Stimulated activated CD8-positive, alpha-beta memory T cell treated with anti-CD3 and anti-CD28 coated beads, Interleukin-15, amount 100 ng/mL, for 48 hours (primary cell): ENCODE data around the gene WDR6.

Experiments used
- DNase-seq, 2 donors: peaks; one replicate each; pipeline ENCODE4 v3.0.0-alpha.2; 2020; ENCODE audit warnings: low read depth in 2 of 2

The WDR6 gene

GRCh38 chr3:49007068-49007770 is at the start of gene WDR6:
TSS of gene WDR6 (plus strand) at chr3:49007391. CDS start at chr3:49007432, 41 bp downstream.
- peak; percentile 95 to 99 for DNase-seq

GRCh38 chr3:48960841-48961413 is 46.3 kb upstream of the WDR6 start:
- no peak for DNase-seq

- DNase-seq, result no peak
These were observed 44.9 kb upstream of the WDR6 start for GRCh38 chr3:48962340-48962739.

GRCh38 chr3:48962939-48963338 is 44.3 kb upstream of the WDR6 start:
- DNase-seq, result no peak

- DNase-seq, result no peak
These were observed 43.6 kb upstream of the WDR6 start for GRCh38 chr3:48963591-48963990.

GRCh38 chr3:48966367-48966766 is 40.8 kb upstream of the WDR6 start:
- DNase-seq, result no peak

GRCh38 chr3:48966876-48967361 is 40.3 kb upstream of the WDR6 start:
- DNase-seq, result no peak

- no peak for DNase-seq
These were observed 36.6 kb upstream of the WDR6 start for GRCh38 chr3:48970586-48970985.

- no peak for DNase-seq
These were observed 32.9 kb upstream of the WDR6 start for GRCh38 chr3:48974076-48974864.

GRCh38 chr3:48979451-48979850 is 27.7 kb upstream of the WDR6 start:
- DNase-seq, result no peak

- DNase-seq, result no peak
These were observed 26.9 kb upstream of the WDR6 start for GRCh38 chr3:48980295-48980694.

GRCh38 chr3:48982016-48982415 is 25.2 kb upstream of the WDR6 start:
- no peak for DNase-seq

GRCh38 chr3:48982686-48983085 is 24.5 kb upstream of the WDR6 start:
- DNase-seq, result no peak

- DNase-seq, result no peak
These were observed 24.1 kb upstream of the WDR6 start for GRCh38 chr3:48983096-48983495.

- no peak for DNase-seq
These were observed 22.5 kb upstream of the WDR6 start for GRCh38 chr3:48984663-48985062.

GRCh38 chr3:48985831-48986376 is 21.3 kb upstream of the WDR6 start:
- no peak for DNase-seq

- DNase-seq, result no peak
These were observed 17.9 kb upstream of the WDR6 start for GRCh38 chr3:48989126-48989795.

- DNase-seq, result peak; percentile 82 to 83
These were observed 17.2 kb upstream of the WDR6 start, which contains the start of gene P4HTM for GRCh38 chr3:48989796-48990635. TSS of gene P4HTM (plus strand) at chr3:48990241. CDS start at chr3:48990257, 16 bp downstream.

GRCh38 chr3:48990636-48991469 is 16.3 kb upstream of the WDR6 start:
- no peak for DNase-seq
